GM12878 (cell line): Measurements from ENCODE around the gene MAGI1. TPM values are rescaled to one million over a fixed set of nuclear protein-coding genes. Genes with fewer than 3 reads are reported as not detected.

Experiments
- ATAC-seq: fragments of 200-7000 bp; cut with Tn5 transposase; 3 replicates; pipeline ENCODE4 v1.9.1; 2020; ENCODE audit warnings: mild to moderate bottlenecking, moderate library complexity
- BruUV-seq: library from RNA; stranded (reverse); fragments of 400-500 nt; replicated peaks from 2 replicates; lab custom pipeline; 2021; lab: Mats Ljungman, UMichigan
- CTCF ChIA-PET: fragments of 300-600 bp; sonication (Branson Sonifier 250); formaldehyde crosslinking; extraction: SDS; loops from one replicate; lab custom pipeline; 2021; ENCODE audit warnings: inconsistent platforms; lab: Yijun Ruan, JAX
- POLR2A ChIA-PET: fragments of 350-600 bp; formaldehyde crosslinking; extraction: SDS; loops from one replicate; lab custom pipeline; 2021; ENCODE audit warnings: inconsistent platforms; lab: Charles Lee
- RAD21 ChIA-PET: fragments of 300-600 bp; sonication (Branson Sonifier 250); formaldehyde crosslinking; loops from one replicate; lab custom pipeline; 2023; ENCODE audit warnings: antibody characterized with exemption; ENCODE audit not compliant: unreplicated experiment; lab: Charles Lee
- SMC1A ChIA-PET: fragments of 300-600 bp; sonication (Branson Sonifier 250); formaldehyde crosslinking; loops from one replicate; lab custom pipeline; 2023; ENCODE audit not compliant: unreplicated experiment, uncharacterized antibody; lab: Charles Lee
- DNase-seq: peaks from one replicate; pipeline ENCODE4 v3.0.0-alpha.2; 2011; ENCODE audit warnings: low read depth, low spot score
- FAIRE-seq: peaks from 3 replicates; lab custom pipeline; 2011; peaks lifted over from hg19 to GRCh38; lab: Jason Lieb, UNC
- H2AFZ ChIP-seq: 2 replicates; pipeline ENCODE4 v1.6.0; 2011; ENCODE audit warnings: low read depth, low read length, control low read depth; ENCODE audit not compliant: control insufficient read depth
- H3K27ac ChIP-seq: 2 replicates; pipeline ENCODE4 v1.5.1; 2011; ENCODE audit warnings: control low read depth; ENCODE audit not compliant: control insufficient read depth, insufficient read depth
- H3K27me3 ChIP-seq, 2 experiments: replicated peaks in 1 of 2; 2 replicates each; pipeline versions ENCODE4 v1.6.0 to v1.6.1; 2011; ENCODE audit warnings: low read length in 1 of 2; ENCODE audit not compliant: control insufficient read depth in 2 of 2, insufficient read depth in 2 of 2
- H3K36me3 ChIP-seq, 2 experiments: 2 replicates each; pipeline ENCODE4 v1.5.1; 2011; ENCODE audit warnings: low read length in 1 of 2; ENCODE audit not compliant: control insufficient read depth in 2 of 2, insufficient read depth in 2 of 2
- H3K4me1 ChIP-seq: 2 replicates; pipeline ENCODE4 v1.6.1; 2011; ENCODE audit warnings: mild to moderate bottlenecking, low read length, moderate library complexity, mixed read lengths; ENCODE audit not compliant: control insufficient read depth, insufficient read depth
- H3K4me2 ChIP-seq: 2 replicates; pipeline ENCODE4 v1.6.0; 2011; ENCODE audit warnings: control low read depth; ENCODE audit not compliant: control insufficient read depth, insufficient read depth
- H3K4me3 ChIP-seq: fragments of 200-600 bp; sonication (generic); 2 replicates; pipeline ENCODE4 v1.5.1; 2016
- H3K79me2 ChIP-seq: 2 replicates; pipeline ENCODE4 v1.6.0; 2011; ENCODE audit warnings: low read length; ENCODE audit not compliant: control insufficient read depth, insufficient read depth
- H3K9ac ChIP-seq: 2 replicates; pipeline ENCODE4 v1.8.0; 2011; ENCODE audit warnings: low read length, control low read depth, mixed read lengths; ENCODE audit not compliant: control insufficient read depth, insufficient read depth
- H3K9me3 ChIP-seq: replicated peaks from 3 replicates; pipeline ENCODE4 v1.5.1; 2011; ENCODE audit warnings: mild to moderate bottlenecking, low read length; ENCODE audit not compliant: control insufficient read depth, insufficient read depth
- H4K20me1 ChIP-seq: 2 replicates; pipeline ENCODE4 v1.6.0; 2011; ENCODE audit not compliant: control insufficient read depth, insufficient read depth
- BRCA1 ChIP-seq: IDR thresholded peaks from 2 replicates; pipeline ENCODE4 v1.6.1; 2011; ENCODE audit warnings: low read depth, low read length, improper control_type of control experiment
- EGR1 ChIP-seq, 2 experiments: IDR thresholded peaks; 1 replicate in 1 of 2; 2 replicates in 1 of 2; pipeline ENCODE4 v1.6.1; 2011 to 2012; ENCODE audit warnings: low read depth in 2 of 2, low read length in 2 of 2, borderline replicate concordance in 1 of 2, mild to moderate bottlenecking in 1 of 2, moderate library complexity in 1 of 2
- HSF1 ChIP-seq: fragments of 150-350 bp; IDR thresholded peaks from 2 replicates; pipeline ENCODE4 v1.6.1; 2014; ENCODE audit warnings: mild to moderate bottlenecking, low read depth, low read length
- JUND ChIP-seq: IDR thresholded peaks from 2 replicates; pipeline ENCODE4 v1.6.1; 2012; ENCODE audit warnings: low read depth, mild to moderate bottlenecking, low read length, improper control_type of control experiment, moderate library complexity
- MYB ChIP-seq: fragments of 150-350 bp; IDR thresholded peaks from 2 replicates; pipeline ENCODE4 v1.6.1; 2014; ENCODE audit warnings: mild to moderate bottlenecking, low read depth, low read length, borderline replicate concordance
- NRF1 ChIP-seq: conservative IDR thresholded peaks from 2 replicates; pipeline ENCODE4 v1.6.1; 2011; ENCODE audit warnings: mild to moderate bottlenecking, low read depth, low read length, improper control_type of control experiment
- PAX5 ChIP-seq: IDR thresholded peaks from 2 replicates; pipeline ENCODE4 v1.6.1; 2011; ENCODE audit warnings: low read depth, low read length, borderline replicate concordance
- RB1 ChIP-seq: fragments of 450-650 bp; formaldehyde crosslinking; IDR thresholded peaks from 2 replicates; pipeline ENCODE4 v1.6.1; 2017; ENCODE audit warnings: mild to moderate bottlenecking, borderline replicate concordance
- RUNX3 ChIP-seq: IDR thresholded peaks from 2 replicates; pipeline ENCODE4 v1.6.1; 2012; ENCODE audit warnings: low read length, inconsistent platforms
- SREBF2 ChIP-seq: IDR thresholded peaks from 2 replicates; pipeline ENCODE4 v1.6.1; 2012; ENCODE audit warnings: mild to moderate bottlenecking, low read length
- STAT3 ChIP-seq: IDR thresholded peaks from 2 replicates; pipeline ENCODE4 v1.6.1; 2011; ENCODE audit warnings: low read depth, low read length, improper control_type of control experiment
- TAF1 ChIP-seq: IDR thresholded peaks from 2 replicates; pipeline ENCODE4 v1.6.1; 2011; ENCODE audit warnings: mild to moderate bottlenecking, low read depth, low read length, borderline replicate concordance
- ZBED1 ChIP-seq: IDR thresholded peaks from 2 replicates; pipeline ENCODE4 v1.6.1; 2016; ENCODE audit warnings: borderline replicate concordance
- WGBS: methylation state at CpG from one replicate; pipeline ENCODE4 v1.1.6; 2016; ENCODE audit warnings: low lambda C conversion rate; ENCODE audit not compliant: insufficient replicate concordance, insufficient coverage; ENCODE audit errors: missing lambda C conversion rate; 5-methylcytosine and 5-hydroxymethylcytosine counted together
- in situ Hi-C: fragments of 300-500 bp; cut with MboI; formaldehyde crosslinking; loops from 9 replicates; pipeline ENCODE4 v1.14.3; 2018; ENCODE audit warnings: mixed read lengths
- intact Hi-C: fragments of 100-400 bp; cut with micrococcal nuclease; formaldehyde crosslinking; loops from one replicate; pipeline ENCODE4 v1.14.2; 2022; ENCODE audit not compliant: unreplicated experiment
- polyA plus RNA-seq, 11 experiments: library from polyadenylated mRNA; depleted of rRNA in 4 of 11; unstranded in 6 of 11; stranded (reverse) in 5 of 11; fragments of >200 nt; fragmentation: Nextera tagmentation in 4 of 11; fragmentation: Illumina TruSeq in 1 of 11; extraction: Ambion mirVana in 4 of 11; extraction: Trizol in 1 of 11; gene quantifications; 1 replicate in 1 of 11; 2 replicates in 10 of 11; pipeline versions ENCODE4 v1.2.1 to v1.2.3, GENCODE V29; 2011 to 2016; ENCODE audit warnings: inconsistent platforms in 2 of 11, missing spikeins in 2 of 11, low read depth in 1 of 11
- total RNA-seq, 4 experiments: library from RNA; depleted of rRNA in 3 of 4; stranded (reverse); fragments of >200 nt in 3 of 4; fragmentation: Illumina TruSeq in 1 of 4; extraction: Trizol in 1 of 4; gene quantifications; 2 replicates each; pipeline versions ENCODE4 v1.2.1 to v1.2.3, GENCODE V29; 2013 to 2021
- TF ChIP-seq, protein P1 (sequence below): fragments of 450-650 bp; IDR thresholded peaks from 2 replicates; pipeline ENCODE4 v1.6.1; 2017; ENCODE audit warnings: mild to moderate bottlenecking, moderate library complexity

MAGI1 gene
- total and polyA plus RNA-seq, 10 of the 15 experiments (the other 5 are each of a cell fraction or from before 2014, with no cell fraction given), result 0.02 to 3.3 (median 0.29) TPM; not detected in 1

- TF ChIP-seq TAF1 (no peak), ZBED1 (no peak), STAT3 (no peak), EGR1 (IDR thresholded peaks at IDR 0.05; ENCODE audit: borderline replicate concordance in 1 of 2, low read depth in 2 of 2, low read length in 2 of 2) (no peak), SREBF2 (no peak), JUND (no peak)
Measured at GRCh38 chr3:65950340-65951326, 88.1 kb downstream of the MAGI1 start (continued).

DNA sequence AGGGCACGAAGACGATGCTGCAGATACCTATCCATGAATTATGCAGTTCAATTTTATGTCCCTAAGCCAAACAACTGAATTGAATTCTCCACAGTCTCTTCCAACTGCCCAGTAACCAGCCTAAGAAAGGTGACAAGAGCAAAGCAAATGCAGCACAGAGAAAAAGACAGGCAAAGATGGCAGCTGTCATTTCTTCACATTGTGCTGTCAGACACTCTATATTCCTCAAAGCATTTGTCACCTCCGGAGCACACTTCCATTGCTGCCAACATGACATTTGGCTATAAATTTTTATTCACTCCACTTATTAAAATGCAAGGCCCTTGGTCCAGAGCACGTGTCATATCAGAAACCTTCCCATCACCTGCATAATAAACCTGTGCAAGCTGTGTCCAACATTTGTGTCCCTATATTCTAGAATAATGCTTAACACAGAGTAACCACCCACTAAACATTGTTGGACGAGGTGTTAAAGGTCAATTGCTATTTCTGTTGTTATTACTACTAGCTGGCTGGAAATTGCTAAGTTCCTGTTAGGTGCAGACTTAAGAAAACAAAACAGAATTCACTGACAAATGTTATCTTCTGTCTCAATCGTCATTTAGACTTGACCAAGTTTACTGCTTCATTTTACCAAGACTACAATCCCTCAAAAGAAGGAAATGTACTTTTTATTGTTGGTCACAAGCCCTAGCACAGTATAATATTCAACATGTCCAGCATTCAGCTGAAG, 89.7 kb downstream of the MAGI1 start:
- CTCF ChIA-PET, result no interaction called here
- POLR2A ChIA-PET, result no interaction called here
- Histone ChIP-seq H3K9me3 (no peaks in the 10 kb centered on the region), H4K20me1 (no peaks in the 10 kb centered on the region), H3K36me3 (no peaks in the 10 kb centered on the region)
- TF ChIP-seq BRCA1 (no peak), RUNX3 (no peak), HSF1 (no peak), MYB (no peak), NRF1 (no peak), EGR1 (IDR thresholded peaks at IDR 0.05; ENCODE audit: borderline replicate concordance in 1 of 2, low read depth in 2 of 2, low read length in 2 of 2) (no peak), PAX5 (no peak), RB1 (no peak)
- TF ChIP-seq, protein P1, sequence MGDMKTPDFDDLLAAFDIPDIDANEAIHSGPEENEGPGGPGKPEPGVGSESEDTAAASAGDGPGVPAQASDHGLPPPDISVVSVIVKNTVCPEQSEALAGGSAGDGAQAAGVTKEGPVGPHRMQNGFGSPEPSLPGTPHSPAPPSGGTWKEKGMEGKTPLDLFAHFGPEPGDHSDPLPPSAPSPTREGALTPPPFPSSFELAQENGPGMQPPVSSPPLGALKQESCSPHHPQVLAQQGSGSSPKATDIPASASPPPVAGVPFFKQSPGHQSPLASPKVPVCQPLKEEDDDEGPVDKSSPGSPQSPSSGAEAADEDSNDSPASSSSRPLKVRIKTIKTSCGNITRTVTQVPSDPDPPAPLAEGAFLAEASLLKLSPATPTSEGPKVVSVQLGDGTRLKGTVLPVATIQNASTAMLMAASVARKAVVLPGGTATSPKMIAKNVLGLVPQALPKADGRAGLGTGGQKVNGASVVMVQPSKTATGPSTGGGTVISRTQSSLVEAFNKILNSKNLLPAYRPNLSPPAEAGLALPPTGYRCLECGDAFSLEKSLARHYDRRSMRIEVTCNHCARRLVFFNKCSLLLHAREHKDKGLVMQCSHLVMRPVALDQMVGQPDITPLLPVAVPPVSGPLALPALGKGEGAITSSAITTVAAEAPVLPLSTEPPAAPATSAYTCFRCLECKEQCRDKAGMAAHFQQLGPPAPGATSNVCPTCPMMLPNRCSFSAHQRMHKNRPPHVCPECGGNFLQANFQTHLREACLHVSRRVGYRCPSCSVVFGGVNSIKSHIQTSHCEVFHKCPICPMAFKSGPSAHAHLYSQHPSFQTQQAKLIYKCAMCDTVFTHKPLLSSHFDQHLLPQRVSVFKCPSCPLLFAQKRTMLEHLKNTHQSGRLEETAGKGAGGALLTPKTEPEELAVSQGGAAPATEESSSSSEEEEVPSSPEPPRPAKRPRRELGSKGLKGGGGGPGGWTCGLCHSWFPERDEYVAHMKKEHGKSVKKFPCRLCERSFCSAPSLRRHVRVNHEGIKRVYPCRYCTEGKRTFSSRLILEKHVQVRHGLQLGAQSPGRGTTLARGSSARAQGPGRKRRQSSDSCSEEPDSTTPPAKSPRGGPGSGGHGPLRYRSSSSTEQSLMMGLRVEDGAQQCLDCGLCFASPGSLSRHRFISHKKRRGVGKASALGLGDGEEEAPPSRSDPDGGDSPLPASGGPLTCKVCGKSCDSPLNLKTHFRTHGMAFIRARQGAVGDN, result no peak
- TF ChIP-seq, all 136 proteins: peak for 0
- no peak overlapping the region for H3K27ac ChIP-seq
- RAD21 ChIA-PET, result no interaction called here
- no peak overlapping the region for H3K4me2 ChIP-seq
- FAIRE-seq (no peak), ATAC-seq (no peak), DNase-seq (no peak)
- H3K79me2 ChIP-seq, result no peaks in the 10 kb centered on the region
- BruUV-seq, result no TSS peak
- H3K4me1 ChIP-seq, result no peaks in the 10 kb centered on the region
- H2AFZ ChIP-seq, result no peak overlapping the region
- intact Hi-C loops (no loop called here), in situ Hi-C loops (no loop called here)
- SMC1A ChIA-PET, result no interaction called here
- H3K9ac ChIP-seq, result no peak overlapping the region
- H3K27me3 ChIP-seq, result no peaks in the 10 kb centered on the region
- WGBS, result 19% methylated on average over 6 of the region's 6 CpGs
- H3K4me3 ChIP-seq, result no peak overlapping the region
